T47D (cell line): ENCODE data around the gene FRK.

Experiments used
- DNase-seq, 2 experiments: peaks; one replicate each; pipeline versions ENCODE4 v3.0.0 to v3.0.0-alpha.2; 2011 to 2012; ENCODE audit warnings: low read depth in 1 of 2, low spot score in 1 of 2
- JUND ChIP-seq: IDR thresholded peaks from 2 replicates; pipeline ENCODE4 v1.6.1; 2012; ENCODE audit warnings: low read depth
- in situ Hi-C: cut with HindIII; loops from 2 replicates; pipeline ENCODE4 v1.10.0; 2016; ENCODE audit warnings: low sequenced_read_pairs, low pct_unique_long_range_greater_than_20kb

Gene FRK

DNA sequence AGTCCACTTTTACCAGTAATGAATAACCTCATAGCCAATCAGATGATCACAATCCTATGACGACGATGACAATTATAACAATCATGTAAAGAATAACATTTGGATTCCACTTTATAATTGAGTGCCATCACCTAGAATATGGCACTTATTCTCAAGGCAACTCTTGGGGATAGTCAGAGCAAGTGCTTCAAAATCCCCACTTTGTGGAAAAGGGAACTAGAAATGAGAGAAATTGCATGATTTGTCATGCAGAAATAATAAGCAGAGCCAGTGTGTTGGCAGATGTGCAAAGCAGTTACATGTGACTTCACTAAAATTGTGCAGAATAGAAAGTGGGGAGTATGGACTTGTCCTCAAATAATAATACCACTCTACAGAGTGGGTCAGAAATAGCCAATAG is 41.3 kb downstream of the FRK start:
- in situ Hi-C loops = no loop called here
- no peak for TF ChIP-seq JUND
- no peak for DNase-seq

DNA sequence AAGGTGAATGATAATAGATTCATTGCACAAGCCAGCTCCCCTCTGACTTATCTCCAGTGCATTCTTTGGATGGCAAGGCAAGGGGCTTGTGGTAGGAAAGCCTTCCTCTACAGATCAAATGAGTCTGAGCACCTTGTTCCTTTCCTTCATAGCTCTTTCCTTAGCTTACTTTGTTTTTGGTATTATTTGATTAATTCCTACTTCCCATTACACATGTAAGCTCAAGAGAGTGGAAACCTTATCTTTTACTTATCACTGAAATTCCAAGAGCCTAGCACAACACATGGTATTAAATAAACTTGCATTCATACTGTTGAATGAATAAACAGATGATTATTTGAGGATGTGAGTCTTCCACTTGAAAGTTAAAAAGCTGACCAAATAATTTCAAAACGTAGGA is 41.7 kb downstream of the FRK start:
- no peak for TF ChIP-seq JUND
- in situ Hi-C loops = no loop called here
- DNase-seq = no peak

DNA sequence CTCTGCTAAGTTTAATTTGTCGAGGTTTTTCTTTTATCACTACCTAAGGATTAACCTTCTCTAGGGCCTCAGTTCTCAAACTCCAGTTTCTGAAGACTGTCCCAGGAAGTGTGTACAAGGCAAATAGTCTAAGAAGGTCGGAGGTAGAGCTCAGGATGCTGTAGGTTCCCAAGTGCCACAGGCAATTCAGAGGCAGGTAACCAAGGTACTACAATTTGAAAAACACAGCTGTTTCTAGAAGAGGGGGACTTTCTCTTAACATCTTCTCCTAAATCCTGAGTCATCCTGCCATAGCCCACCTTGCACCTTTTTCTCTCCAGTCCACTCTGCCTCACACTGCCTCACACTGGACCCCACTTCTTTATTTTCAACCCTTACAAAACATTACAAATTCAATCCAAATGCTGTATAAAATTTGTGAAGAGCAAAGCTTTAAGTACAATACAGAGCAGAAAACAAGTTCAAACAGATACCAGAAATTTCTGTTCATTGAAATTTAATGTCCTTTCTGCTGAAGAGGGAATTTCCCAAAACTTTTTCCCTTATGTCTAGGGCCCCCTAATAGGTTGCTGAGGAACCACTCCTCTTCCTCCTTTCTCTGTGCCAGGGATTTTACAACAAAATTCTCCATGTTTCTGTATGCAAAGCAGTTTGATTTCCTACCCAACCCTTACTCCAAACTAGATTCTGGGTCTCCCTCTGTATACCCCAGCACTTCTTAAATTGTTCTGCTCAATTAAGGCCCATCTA is 43.0 kb downstream of the FRK start:
- in situ Hi-C loops = no loop called here
- peak in 1 of 2 experiments; percentile 55 for DNase-seq
- no peak for TF ChIP-seq JUND

DNA sequence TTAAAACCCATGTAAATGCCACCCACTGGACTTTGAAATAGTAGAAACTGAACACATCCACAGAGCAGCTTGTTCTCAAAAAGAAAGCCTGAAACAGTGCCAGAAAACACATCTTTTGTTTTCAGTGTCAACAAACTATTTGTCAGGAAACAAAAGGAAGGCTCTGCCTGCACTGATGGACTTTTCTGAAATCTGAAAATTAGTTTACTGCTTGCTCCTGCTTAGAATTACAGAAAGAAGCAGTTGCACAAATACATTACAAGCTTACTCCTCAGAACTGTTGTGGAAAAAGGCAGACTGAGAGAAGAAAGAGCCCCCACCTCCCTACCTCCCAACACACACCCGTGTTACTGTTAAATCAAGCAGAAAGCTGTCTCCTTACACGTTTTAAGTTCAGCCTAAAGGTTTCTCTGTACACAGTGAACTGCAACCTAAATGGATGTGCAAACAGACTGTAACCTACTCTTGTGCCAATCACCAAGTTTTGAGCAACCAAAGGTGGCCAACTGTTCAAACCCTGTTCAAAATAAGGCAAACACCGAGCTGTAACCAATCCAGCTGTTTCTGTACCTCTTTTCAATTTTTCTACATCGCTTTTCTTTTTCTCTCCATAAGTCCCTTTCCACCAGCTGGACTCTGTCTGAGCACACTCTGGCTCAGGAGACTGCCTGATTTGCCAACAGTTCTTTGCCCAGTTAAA is 43.7 kb downstream of the FRK start:
- in situ Hi-C loops = no loop called here
- no peak for TF ChIP-seq JUND
- DNase-seq = peak in 1 of 2 experiments; percentile 52

DNA sequence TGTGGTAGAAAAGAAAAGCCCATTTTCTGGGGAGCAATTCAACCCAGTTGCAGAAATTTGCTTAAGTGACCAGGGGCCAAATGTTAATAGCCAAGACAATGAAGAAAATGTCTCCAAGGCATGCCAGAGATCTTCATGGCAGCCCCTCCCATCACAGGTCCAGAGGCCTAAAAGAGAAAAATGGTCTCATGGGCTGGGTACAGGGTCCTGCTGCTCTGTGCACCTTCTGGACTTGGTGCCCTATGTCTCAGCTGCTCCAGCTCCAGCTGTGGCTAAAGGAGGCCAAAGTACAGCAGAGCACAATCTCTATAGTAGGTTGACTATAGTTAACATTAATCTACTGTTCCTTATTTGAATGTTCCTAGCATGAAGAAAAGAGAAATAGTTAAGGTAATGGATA is 44.7 kb downstream of the FRK start:
- no peak for DNase-seq
- in situ Hi-C loops = no loop called here

DNA sequence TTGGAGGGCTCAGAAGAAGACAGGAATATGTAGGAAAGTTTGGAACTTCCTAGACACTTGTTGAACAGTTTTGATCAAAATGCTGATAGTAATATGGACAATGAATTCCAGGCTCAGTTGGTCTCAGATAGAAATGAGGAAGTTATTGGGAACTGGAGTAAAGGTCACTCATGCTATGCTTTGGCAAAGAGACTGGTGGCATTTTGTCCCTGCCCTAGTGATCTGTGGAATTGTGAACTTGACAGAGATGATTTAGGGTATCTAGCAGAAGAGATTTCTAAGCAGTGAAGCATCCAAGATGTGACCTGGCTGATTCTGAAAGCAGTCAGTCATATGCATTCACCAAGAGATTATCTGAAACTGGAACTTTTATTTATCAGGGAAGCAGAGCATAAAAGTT is 45.1 kb downstream of the FRK start:
- TF ChIP-seq JUND = no peak
- DNase-seq = peak in 1 of 2 experiments; percentile 12
- in situ Hi-C loops = no loop called here

More for the DNA sequence above, 44.7 kb downstream of the FRK start:
- TF ChIP-seq JUND = no peak

DNA sequence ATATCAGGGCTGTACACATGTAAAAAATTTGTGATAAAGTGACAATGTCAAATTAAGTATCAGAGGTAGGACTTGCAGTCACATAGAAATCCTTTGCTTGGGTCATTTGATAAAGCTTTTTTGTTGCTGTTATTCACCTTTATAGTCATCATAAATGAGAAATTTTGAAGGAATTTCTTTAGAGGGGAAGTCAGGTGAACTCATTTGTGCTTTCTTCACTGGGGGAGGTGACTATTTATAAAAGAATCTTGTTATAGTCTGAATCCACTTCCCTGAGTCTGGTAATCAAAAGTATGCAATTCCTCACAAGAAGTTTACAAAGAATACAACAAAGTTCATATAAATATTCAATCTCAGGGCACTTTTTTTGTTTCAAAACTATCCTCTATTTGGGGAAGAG is 47.7 kb downstream of the FRK start:
- in situ Hi-C loops = no loop called here
- DNase-seq = no peak
- no peak for TF ChIP-seq JUND

DNA sequence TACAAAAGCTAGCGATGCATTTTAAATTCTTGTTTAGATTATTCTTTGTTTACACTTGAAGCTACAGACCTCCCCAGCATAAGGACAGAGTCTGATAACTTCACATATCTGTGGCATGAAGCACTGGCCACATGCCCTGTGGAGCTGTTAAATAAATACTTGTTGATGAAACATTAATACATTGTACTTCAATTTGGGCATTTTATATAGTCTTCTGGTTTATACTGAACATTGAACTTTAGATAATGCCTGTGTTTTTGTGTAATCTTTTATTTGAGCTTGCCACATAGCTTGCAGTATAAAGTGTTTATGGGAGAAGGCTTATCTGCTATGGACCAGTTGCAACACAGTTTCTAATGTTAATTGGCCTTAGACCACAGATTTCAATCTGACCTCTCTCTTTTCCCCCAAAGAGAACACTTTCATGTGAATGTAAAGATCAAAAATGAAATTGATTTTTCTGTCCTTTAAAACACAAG is 48.2 kb downstream of the FRK start:
- no peak for TF ChIP-seq JUND

DNA sequence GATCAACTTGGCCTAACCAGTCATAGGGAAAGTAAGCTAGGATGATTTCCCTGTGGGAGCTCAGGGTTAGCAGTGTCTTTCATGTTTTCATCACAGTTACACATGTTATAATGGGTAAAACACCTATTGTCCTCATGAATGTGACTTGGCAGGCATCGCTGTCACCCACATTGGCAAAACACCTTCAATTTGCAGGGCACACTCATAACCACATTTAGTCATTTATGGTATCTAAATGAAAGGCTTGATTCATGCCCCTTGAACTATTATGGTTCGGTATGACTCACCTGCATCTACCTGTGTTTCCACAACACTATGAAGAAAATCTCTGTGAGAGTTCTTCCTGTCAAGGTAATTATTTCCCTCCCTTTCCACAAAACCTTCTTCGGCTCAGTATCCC is 49.2 kb downstream of the FRK start:
- no peak for DNase-seq
- in situ Hi-C loops = no loop called here
- no peak for TF ChIP-seq JUND

More for the DNA sequence above, 48.2 kb downstream of the FRK start:
- no peak for DNase-seq
- in situ Hi-C loops = no loop called here

DNA sequence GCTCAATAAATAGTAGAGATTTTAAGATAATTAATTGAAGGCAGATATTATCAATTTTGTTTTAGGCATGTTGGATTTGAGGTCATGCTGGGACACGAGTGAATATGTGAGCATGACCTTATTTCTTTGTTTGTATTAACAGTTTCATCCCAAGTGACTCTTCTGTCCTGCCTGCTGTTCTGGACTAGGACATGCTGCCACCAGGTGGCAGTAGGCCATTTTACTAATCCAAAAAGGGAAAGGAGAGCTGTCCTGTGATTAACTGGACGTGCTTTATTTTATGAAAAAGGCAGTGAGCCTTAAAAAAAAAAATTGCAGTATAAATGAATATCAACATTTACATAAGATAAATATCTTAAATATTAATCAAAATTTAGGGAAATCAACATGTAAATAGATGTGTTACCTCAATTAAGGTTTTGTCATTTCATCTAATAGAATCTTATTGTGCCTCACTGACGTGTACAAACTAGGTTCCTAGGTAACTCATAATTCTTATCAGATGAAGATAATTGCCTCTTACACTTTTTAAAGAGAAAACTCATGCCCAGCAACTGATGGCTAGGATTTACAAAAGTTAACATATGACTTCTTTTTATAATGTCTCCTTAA is 49.8 kb downstream of the FRK start:
- in situ Hi-C loops = no loop called here
- DNase-seq = peak in 1 of 2 experiments; percentile 71
- no peak for TF ChIP-seq JUND

DNA sequence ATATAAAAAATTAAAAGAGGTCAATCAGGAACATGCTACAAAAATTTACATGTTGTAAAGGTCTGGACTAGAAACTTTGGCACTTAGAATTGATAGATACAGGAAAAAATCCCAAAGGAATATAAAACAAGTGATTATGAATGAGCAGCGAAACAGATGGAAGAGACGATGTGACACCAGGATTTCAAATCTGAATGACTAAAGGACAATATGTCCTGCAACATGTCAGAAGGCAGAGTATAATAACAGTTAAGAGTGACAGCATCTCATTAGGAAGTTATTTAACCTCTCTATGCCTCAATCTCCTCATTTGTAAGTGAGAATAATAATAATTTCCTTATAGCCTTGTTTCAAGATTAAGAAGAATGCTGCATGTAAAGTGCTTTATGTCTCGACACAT is 50.3 kb downstream of the FRK start:
- no peak for DNase-seq
- TF ChIP-seq JUND = no peak
- in situ Hi-C loops = no loop called here

DNA sequence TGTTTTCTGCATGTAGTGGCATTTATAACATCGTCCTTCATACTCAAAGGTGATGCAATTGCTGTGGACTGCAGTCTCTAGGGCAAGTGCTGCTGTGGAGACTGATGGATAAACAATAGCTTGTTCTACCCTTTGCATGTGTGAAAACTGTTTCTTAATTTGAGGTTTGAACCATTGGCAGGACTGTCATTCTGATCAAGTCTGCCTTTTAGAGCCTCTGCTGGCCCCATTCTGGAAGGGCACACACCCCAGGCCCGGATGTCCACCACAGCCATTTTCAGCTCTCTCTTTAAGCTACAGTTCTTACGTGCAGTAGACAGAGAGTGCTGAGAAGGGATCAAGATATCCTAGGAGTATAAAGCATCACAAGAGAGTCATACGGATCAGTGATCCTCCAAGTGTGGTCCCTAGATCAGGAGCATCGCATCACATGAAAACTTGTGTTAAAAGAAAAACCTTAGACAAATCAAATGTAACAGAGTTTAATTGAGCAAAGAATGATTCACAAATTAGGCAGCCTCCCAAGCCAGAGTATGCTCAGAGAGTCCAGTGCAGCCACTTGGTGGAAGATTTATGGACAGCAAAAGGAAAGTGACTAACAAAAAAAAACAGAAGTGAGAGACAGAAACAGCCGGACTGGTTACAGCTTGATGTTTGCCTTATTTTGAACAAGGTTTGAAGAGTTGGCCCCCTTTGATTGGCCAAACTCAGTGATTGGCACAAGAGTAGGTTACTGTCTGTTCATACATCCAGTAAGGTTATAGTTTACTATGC is 52.0 kb downstream of the FRK start:
- peak in 1 of 2 experiments; percentile 2 for DNase-seq
- no peak for TF ChIP-seq JUND

More for the DNA sequence above, 52.0 kb downstream of the FRK start:
- in situ Hi-C loops = no loop called here
